Ascending aorta (tissue), 2 donors: ENCODE data around the gene CNTNAP5. TPM values are rescaled to one million over a fixed set of nuclear protein-coding genes. Genes with fewer than 3 reads are reported as not detected.

Experiments
- DNase-seq, 2 donors: peaks; one replicate each; pipeline ENCODE4 v3.0.0-alpha.2; 2019; ENCODE audit warnings: low spot score in 2 of 2
- H3K27ac ChIP-seq, 2 donors: fragments of 200-600 bp; sonication (generic); one replicate each; pipeline ENCODE4 v1.5.1; 2016 to 2017; ENCODE audit warnings: mild to moderate bottlenecking in 1 of 2
- H3K27me3 ChIP-seq: fragments of 200-600 bp; sonication (generic); one replicate; pipeline ENCODE4 v1.5.1; 2017
- H3K36me3 ChIP-seq, 2 donors: fragments of 200-600 bp; sonication (generic); one replicate each; pipeline ENCODE4 v1.5.1; 2016
- H3K4me1 ChIP-seq, 2 donors: fragments of 200-600 bp; sonication (generic); one replicate each; pipeline ENCODE4 v1.5.1; 2016 to 2017; ENCODE audit warnings: mild to moderate bottlenecking in 1 of 2
- H3K4me3 ChIP-seq, 2 donors: fragments of 200-600 bp; sonication (generic); one replicate each; pipeline ENCODE4 v1.5.1; 2016 to 2017; ENCODE audit warnings: mild to moderate bottlenecking in 1 of 2
- H3K9me3 ChIP-seq, 2 donors: fragments of 200-600 bp; sonication (generic); one replicate each; pipeline ENCODE4 v1.5.1; 2016
- CTCF ChIP-seq, 3 experiments: fragments of 200-600 bp in 2 of 3; fragments of 450-650 bp in 1 of 3; sonication (generic) in 2 of 3; IDR thresholded peaks; one replicate each; pipeline ENCODE4 v1.5.1; 2016 to 2019; ENCODE audit warnings: antibody characterized with exemption in 3 of 3, mild to moderate bottlenecking in 1 of 3, moderate library complexity in 1 of 3
- intact Hi-C: fragments of 100-400 bp; cut with DNase I; formaldehyde crosslinking; loops from one replicate; pipeline ENCODE4 v1.15.1; 2023
- total RNA-seq: library from RNA; depleted of rRNA; stranded (reverse); fragments of >200 nt; gene quantifications from one replicate; pipeline ENCODE4 v1.1.0, GENCODE V29; 2016

CNTNAP5 gene
- total RNA-seq, 1 donor from 2014 or later = not detected

DNA sequence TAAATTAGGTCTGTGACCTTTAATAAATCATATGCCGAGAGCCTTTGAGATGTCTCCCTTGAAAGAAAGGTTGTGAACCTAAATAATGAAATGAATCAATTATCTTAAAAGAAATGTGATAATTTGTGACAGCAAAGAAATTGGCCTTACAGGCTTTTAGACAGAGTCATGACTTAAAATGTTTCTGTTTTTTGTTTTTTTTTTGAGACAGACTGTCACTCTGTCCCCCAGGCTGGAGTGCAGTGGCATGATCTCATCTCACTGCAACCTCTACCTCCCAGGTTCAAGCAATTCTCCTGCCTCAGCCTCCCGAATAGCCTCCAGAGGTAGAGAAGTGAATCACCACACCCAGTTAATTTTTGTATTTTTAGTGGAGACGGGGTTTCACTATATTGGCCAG lies 898.0 kb downstream of the CNTNAP5 start:
- no peak for DNase-seq
- Histone ChIP-seq H3K36me3 (no peaks in the 10 kb centered on the region), H3K9me3 (no peaks in the 10 kb centered on the region), H3K27me3 (no peaks in the 10 kb centered on the region), H3K4me1 (no peaks in the 10 kb centered on the region), H3K4me3 (no peak overlapping the region), H3K27ac (no peak overlapping the region)
- no peak for TF ChIP-seq CTCF (IDR thresholded peaks at IDR 0.05)
- intact Hi-C loops = no loop called here

DNA sequence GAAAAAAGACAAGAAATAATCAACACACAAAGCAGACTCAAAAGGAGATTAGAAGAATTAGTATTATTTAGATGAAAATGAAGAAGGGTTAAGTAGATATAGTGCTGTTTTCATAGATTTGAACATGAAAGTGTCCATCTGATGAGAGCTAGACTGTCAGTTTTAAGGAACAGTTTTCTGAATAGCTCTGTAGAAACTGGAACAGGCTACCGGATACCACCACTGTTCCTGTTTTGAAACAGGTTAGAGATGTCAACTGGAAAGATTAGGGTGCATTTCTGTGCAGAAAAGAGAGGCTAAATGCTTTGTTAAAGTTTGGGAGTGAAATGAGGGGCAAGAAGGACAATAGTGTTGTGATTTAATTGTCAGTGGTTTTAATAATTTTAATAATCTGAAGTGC lies 908.8 kb downstream of the CNTNAP5 start:
- Histone ChIP-seq H3K4me1 (no peaks in the 10 kb centered on the region), H3K4me3 (no peak overlapping the region), H3K9me3 (no peaks in the 10 kb centered on the region), H3K27me3 (no peaks in the 10 kb centered on the region), H3K27ac (no peak overlapping the region), H3K36me3 (no peaks in the 10 kb centered on the region)
- no peak for TF ChIP-seq CTCF (IDR thresholded peaks at IDR 0.05)
- DNase-seq = no peak
- intact Hi-C loops = no loop called here

DNA sequence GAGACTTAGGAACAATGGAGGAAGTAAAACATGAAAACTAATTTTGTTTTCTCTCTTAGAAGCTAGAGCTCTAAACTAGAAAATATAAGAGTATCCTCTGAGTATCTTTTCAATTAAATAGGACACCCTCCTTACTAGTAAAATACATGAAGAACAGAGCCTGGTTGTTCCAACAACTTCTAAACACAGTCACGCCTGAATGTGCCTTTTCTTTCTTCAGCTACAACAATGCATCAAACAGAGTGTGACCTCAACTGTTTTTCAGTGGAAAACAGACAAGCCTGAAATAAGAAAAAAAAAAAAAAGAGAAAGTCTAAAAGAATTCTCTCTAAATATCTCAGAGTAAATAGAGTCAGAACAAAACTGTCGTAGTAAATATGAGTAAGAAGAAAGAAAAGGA lies 928.8 kb downstream of the CNTNAP5 start:
- intact Hi-C loops = no loop called here
- no peaks in the 10 kb centered on the region for H3K27me3 ChIP-seq
- no peaks in the 10 kb centered on the region for H3K4me1 ChIP-seq
- no peaks in the 10 kb centered on the region for H3K9me3 ChIP-seq
- H3K27ac ChIP-seq = no peak overlapping the region
- no peak for DNase-seq
- no peak for TF ChIP-seq CTCF (IDR thresholded peaks at IDR 0.05)
- no peaks in the 10 kb centered on the region for H3K36me3 ChIP-seq
- no peak overlapping the region for H3K4me3 ChIP-seq

GRCh38 chr2:124959581-124959980 lies 934.5 kb downstream of the CNTNAP5 start:
- Histone ChIP-seq H3K4me1 (no peaks in the 10 kb centered on the region), H3K27ac (no peak overlapping the region), H3K9me3 (no peaks in the 10 kb centered on the region), H3K36me3 (no peaks in the 10 kb centered on the region), H3K4me3 (no peak overlapping the region), H3K27me3 (no peaks in the 10 kb centered on the region)
- DNase-seq = no peak
- intact Hi-C loops = no loop called here
- no peak for TF ChIP-seq CTCF (IDR thresholded peaks at IDR 0.05)

- Histone ChIP-seq H3K27ac (no peak overlapping the region), H3K4me1 (no peaks in the 10 kb centered on the region), H3K27me3 (no peaks in the 10 kb centered on the region), H3K36me3 (no peaks in the 10 kb centered on the region), H3K4me3 (no peak overlapping the region), H3K9me3 (no peaks in the 10 kb centered on the region)
- DNase-seq = no peak
- no peak for TF ChIP-seq CTCF (IDR thresholded peaks at IDR 0.05)
- intact Hi-C loops = no loop called here
Observed at GRCh38 chr2:124961132-124961531, 936.0 kb downstream of the CNTNAP5 start.
